PFSK-1 (cell line): ENCODE data around the gene CHST15.

Source experiments
- POLR2AphosphoS5 ChIP-seq: IDR thresholded peaks from 2 replicates; pipeline ENCODE4 v1.6.1; 2012; ENCODE audit warnings: low read depth, mild to moderate bottlenecking, control low read depth, low read length, moderate library complexity
- SIN3A ChIP-seq: IDR thresholded peaks from 2 replicates; pipeline ENCODE4 v1.6.1; 2012; ENCODE audit warnings: mild to moderate bottlenecking, low read length, moderate library complexity, borderline replicate concordance; ENCODE audit not compliant: insufficient read depth

GRCh38 chr10:124094419-124094785 is 1.0 kb upstream of the CHST15 start:
- TF ChIP-seq SIN3A (no peak), POLR2AphosphoS5 (no peak)
